Neural progenitor cell (in vitro differentiated cells): ENCODE measurements around the gene ASTN1. TPM values are rescaled to one million over a fixed set of nuclear protein-coding genes. Genes with fewer than 3 reads are reported as not detected.
A peak's percentile ranks its signal among the peaks of the same experiment; 100 is the strongest.

ENCODE experiments used
- DNase-seq: peaks from one replicate; pipeline ENCODE4 v3.0.0-alpha.2; 2016; ENCODE audit warnings: low spot score
- H2AFZ ChIP-seq: fragments of 200-600 bp; sonication (generic); replicated peaks from 2 replicates; pipeline ENCODE4 v1.6.1; 2016; ENCODE audit warnings: antibody characterized with exemption
- H3F3A ChIP-seq: fragments of 200-600 bp; sonication (generic); 2 replicates; pipeline ENCODE4 v1.6.1; 2016; ENCODE audit warnings: antibody characterized with exemption, low read depth
- H3K27ac ChIP-seq: fragments of 200-600 bp; sonication (generic); 2 replicates; pipeline ENCODE4 v1.5.1; 2016; ENCODE audit warnings: mild to moderate bottlenecking
- H3K27me3 ChIP-seq: fragments of 200-600 bp; sonication (generic); 2 replicates; pipeline ENCODE4 v1.6.1; 2016; ENCODE audit warnings: mild to moderate bottlenecking, moderate library complexity
- H3K36me3 ChIP-seq: fragments of 200-600 bp; sonication (generic); 2 replicates; pipeline ENCODE4 v1.5.1; 2016
- H3K4me1 ChIP-seq: fragments of 200-600 bp; sonication (generic); 2 replicates; pipeline ENCODE4 v1.6.1; 2016; ENCODE audit warnings: mixed run types
- H3K4me2 ChIP-seq: fragments of 200-600 bp; sonication (generic); 2 replicates; pipeline ENCODE4 v1.6.1; 2016
- H3K4me3 ChIP-seq: fragments of 200-600 bp; sonication (generic); 2 replicates; pipeline ENCODE4 v1.5.1; 2016
- H3K79me2 ChIP-seq: fragments of 200-600 bp; sonication (generic); 2 replicates; pipeline ENCODE4 v1.6.1; 2016; ENCODE audit warnings: low read depth
- H3K9ac ChIP-seq: fragments of 200-600 bp; sonication (generic); 2 replicates; pipeline ENCODE4 v1.6.1; 2016
- H3K9me3 ChIP-seq: fragments of 200-600 bp; sonication (generic); 2 replicates; pipeline ENCODE4 v1.5.1; 2016; ENCODE audit warnings: low read depth
- H4K20me1 ChIP-seq: fragments of 200-600 bp; sonication (generic); 2 replicates; pipeline ENCODE4 v1.6.1; 2016; ENCODE audit warnings: low read depth
- H3K27ac Mint-ChIP-seq: 3 replicates; pipeline ENCODE4 v1.8.0; 2021; ENCODE audit warnings: mixed read lengths
- H3K27me3 Mint-ChIP-seq: 2 replicates; pipeline ENCODE4 v1.8.0; 2022; ENCODE audit warnings: low read depth, mild to moderate bottlenecking, inconsistent platforms, moderate library complexity, mixed read lengths; ENCODE audit not compliant: insufficient read depth
- H3K36me3 Mint-ChIP-seq: 3 replicates; pipeline ENCODE4 v1.8.0; 2021; ENCODE audit warnings: mixed read lengths
- H3K4me1 Mint-ChIP-seq: 3 replicates; pipeline ENCODE4 v1.8.0; 2021; ENCODE audit warnings: mixed read lengths
- H3K4me3 Mint-ChIP-seq: 3 replicates; pipeline ENCODE4 v1.8.0; 2021; ENCODE audit warnings: mild to moderate bottlenecking, moderate library complexity, mixed read lengths
- H3K9me3 Mint-ChIP-seq: 3 replicates; pipeline ENCODE4 v1.8.0; 2020; ENCODE audit warnings: mixed read lengths
- CTCF ChIP-seq: fragments of 200-600 bp; sonication (generic); IDR thresholded peaks from 2 replicates; pipeline ENCODE4 v1.5.1; 2017; ENCODE audit warnings: antibody characterized with exemption, mild to moderate bottlenecking
- EZH2 ChIP-seq: fragments of 200-600 bp; sonication (generic); IDR thresholded peaks from 2 replicates; pipeline ENCODE4 v1.6.1; 2017; ENCODE audit warnings: antibody characterized with exemption, mild to moderate bottlenecking, moderate library complexity
- EZH2phosphoT487 ChIP-seq: fragments of 200-600 bp; sonication (generic); IDR thresholded peaks from 2 replicates; pipeline ENCODE4 v1.6.1; 2017; ENCODE audit warnings: antibody characterized with exemption
- total RNA-seq: library from RNA; depleted of rRNA; stranded (reverse); fragments of >200 nt; gene quantifications from 2 replicates; pipeline ENCODE4 v1.2.3, GENCODE V29; 2015; ENCODE audit warnings: low replicate concordance

ASTN1 gene
- total RNA-seq, 1 donor from 2014 or later, result 7.7 TPM

GRCh38 chr1:177183836-177184235, 19.3 kb upstream of the ASTN1 start:
- Histone ChIP-seq H3K9ac (no peak overlapping the region), H3K4me2 (no peak overlapping the region), H3K9me3 (no peaks in the 10 kb centered on the region), H3K36me3 (no peaks in the 10 kb centered on the region), H3K27me3 (peaks cover 28% of the 10 kb centered on the region), H3K4me1 (peaks cover 11% of the 10 kb centered on the region), H3K27ac (no peak overlapping the region), H3F3A (peaks cover 19% of the 10 kb centered on the region), H3K79me2 (no peaks in the 10 kb centered on the region), H3K4me3 (no peak overlapping the region), H2AFZ (no peak overlapping the region), H4K20me1 (no peaks in the 10 kb centered on the region)
- no peaks in the 10 kb centered on the region for H3K36me3 Mint-ChIP-seq
- peaks cover 6% of the 10 kb centered on the region for H3K27me3 Mint-ChIP-seq
- peaks cover 18% of the 10 kb centered on the region for H3K4me1 Mint-ChIP-seq
- no peak for DNase-seq
- TF ChIP-seq EZH2phosphoT487 (no peak), EZH2 (no peak), CTCF (no peak)
- peaks cover 5% of the 10 kb centered on the region for H3K9me3 Mint-ChIP-seq
- no peak overlapping the region for H3K27ac Mint-ChIP-seq
- no peak overlapping the region for H3K4me3 Mint-ChIP-seq

GRCh38 chr1:177181631-177182291, 17.2 kb upstream of the ASTN1 start:
- no peak overlapping the region for H3K27ac Mint-ChIP-seq
- Histone ChIP-seq H3K79me2 (no peaks in the 10 kb centered on the region), H3K4me1 (peaks cover 11% of the 10 kb centered on the region), H3K4me3 (peak overlapping the region; percentile 46), H2AFZ (peak overlapping the region; percentile 94), H3F3A (peaks cover 19% of the 10 kb centered on the region), H4K20me1 (no peaks in the 10 kb centered on the region), H3K9ac (no peak overlapping the region), H3K27ac (no peak overlapping the region), H3K9me3 (no peaks in the 10 kb centered on the region), H3K27me3 (peaks cover 48% of the 10 kb centered on the region), H3K4me2 (peak overlapping the region; percentile 88), H3K36me3 (no peaks in the 10 kb centered on the region)
- no peaks in the 10 kb centered on the region for H3K36me3 Mint-ChIP-seq
- TF ChIP-seq EZH2 (peak; percentile 48), CTCF (peak; percentile 85), EZH2phosphoT487 (no peak)
- peak overlapping the region; percentile 77 for H3K4me3 Mint-ChIP-seq
- DNase-seq, result peak; percentile 93
- peaks cover 18% of the 10 kb centered on the region for H3K4me1 Mint-ChIP-seq
- H3K9me3 Mint-ChIP-seq, result peaks cover 5% of the 10 kb centered on the region
- H3K27me3 Mint-ChIP-seq, result peaks cover 12% of the 10 kb centered on the region

DNA sequence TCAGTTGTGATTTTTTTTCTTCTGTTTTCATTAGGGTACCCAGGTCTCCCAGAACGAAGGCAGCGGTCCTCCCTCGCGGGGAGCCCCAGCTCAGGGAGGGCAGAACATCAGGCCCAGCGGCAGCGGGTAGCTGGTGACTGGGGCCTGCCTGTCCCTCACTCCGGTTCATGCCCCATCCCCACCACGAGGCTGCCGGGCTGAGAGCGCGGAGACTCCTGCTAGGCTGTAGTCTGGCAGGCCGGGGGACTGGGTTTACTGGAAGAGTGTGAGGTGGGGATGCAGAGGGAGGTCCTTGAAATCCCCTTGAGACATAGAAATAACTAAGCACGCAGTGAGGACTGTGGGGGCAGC, 16.7 kb upstream of the ASTN1 start:
- no peak overlapping the region for H3K27ac Mint-ChIP-seq
- Histone ChIP-seq H4K20me1 (no peaks in the 10 kb centered on the region), H3K9me3 (no peaks in the 10 kb centered on the region), H3K4me1 (peaks cover 11% of the 10 kb centered on the region), H3F3A (peaks cover 19% of the 10 kb centered on the region), H3K4me3 (peak overlapping the region; percentile 46), H3K36me3 (no peaks in the 10 kb centered on the region), H3K79me2 (no peaks in the 10 kb centered on the region), H3K9ac (no peak overlapping the region), H3K4me2 (peak overlapping the region; percentile 88), H3K27ac (no peak overlapping the region), H3K27me3 (peaks cover 54% of the 10 kb centered on the region), H2AFZ (peak overlapping the region; percentile 94)
- TF ChIP-seq EZH2phosphoT487 (no peak), CTCF (no peak), EZH2 (no peak)
- peaks cover 18% of the 10 kb centered on the region for H3K4me1 Mint-ChIP-seq
- H3K36me3 Mint-ChIP-seq, result no peaks in the 10 kb centered on the region
- peaks cover 5% of the 10 kb centered on the region for H3K9me3 Mint-ChIP-seq
- peaks cover 12% of the 10 kb centered on the region for H3K27me3 Mint-ChIP-seq
- peak overlapping the region; percentile 77 for H3K4me3 Mint-ChIP-seq
- DNase-seq, result peak; percentile 41
